ENCODE measurements around the gene FAM180A. TPM values are rescaled to one million over a fixed set of nuclear protein-coding genes. Genes with fewer than 3 reads are reported as not detected.

The FAM180A gene
- total RNA-seq, 1 donor from 2014 or later, result 6.1 TPM

DNA sequence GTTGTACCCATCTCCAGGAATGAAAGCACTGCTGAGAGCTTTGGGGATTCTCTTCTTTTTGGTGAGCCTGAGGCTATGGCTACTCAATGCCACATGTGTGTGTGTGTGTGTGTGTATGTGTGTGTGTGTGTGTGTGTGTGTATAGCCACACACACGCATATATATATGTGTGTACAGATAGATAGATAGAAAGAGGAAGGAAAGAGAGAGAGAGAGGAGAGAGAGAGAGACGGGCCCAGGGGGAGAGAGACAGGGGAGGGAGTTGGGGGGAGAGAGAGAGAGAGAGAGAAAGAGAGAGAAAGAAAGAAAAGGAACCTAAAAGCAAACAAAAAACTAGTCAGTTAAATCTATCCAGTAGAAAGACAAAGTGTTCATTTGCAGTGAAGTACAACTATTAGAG is 28.9 kb downstream of the FAM180A start:
- intact Hi-C loops (cut with DNase I), result no loop called here
- ATAC-seq (no peak), DNase-seq (ENCODE audit: missing footprints) (no peak)

DNA sequence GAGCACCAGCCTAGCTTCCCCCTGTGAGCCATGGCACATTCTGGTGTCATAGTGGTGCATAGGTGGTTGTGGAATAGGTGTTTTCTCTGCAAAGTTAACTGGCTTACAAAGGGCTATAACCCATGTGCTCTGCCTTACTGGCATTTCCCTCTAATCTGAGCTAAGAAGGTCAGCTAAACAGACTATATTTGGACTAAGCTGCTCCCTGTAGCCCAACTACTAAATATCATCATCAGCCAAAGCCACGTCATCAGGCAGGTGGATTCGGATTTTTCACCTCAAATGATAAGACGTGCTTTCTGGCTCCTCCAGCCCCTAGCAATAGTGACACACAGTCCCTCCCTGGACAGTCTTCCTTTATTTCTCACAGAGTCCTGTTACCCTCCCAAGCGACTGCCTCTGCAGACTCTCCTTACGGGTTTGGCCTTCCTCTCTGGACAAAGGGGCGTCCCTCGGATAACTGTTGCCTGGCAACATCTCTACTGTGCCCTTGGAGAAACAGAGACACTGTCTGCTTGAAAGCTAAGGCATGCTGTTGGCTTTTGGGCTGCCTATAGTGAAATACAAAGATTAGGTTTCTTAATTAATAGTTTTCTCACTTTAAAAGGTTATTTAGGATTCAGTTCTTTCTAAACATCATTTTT is 29.7 kb downstream of the FAM180A start:
- no peak for DNase-seq (ENCODE audit: missing footprints)
- intact Hi-C loops (cut with DNase I), result no loop called here
- ATAC-seq, result no peak

DNA sequence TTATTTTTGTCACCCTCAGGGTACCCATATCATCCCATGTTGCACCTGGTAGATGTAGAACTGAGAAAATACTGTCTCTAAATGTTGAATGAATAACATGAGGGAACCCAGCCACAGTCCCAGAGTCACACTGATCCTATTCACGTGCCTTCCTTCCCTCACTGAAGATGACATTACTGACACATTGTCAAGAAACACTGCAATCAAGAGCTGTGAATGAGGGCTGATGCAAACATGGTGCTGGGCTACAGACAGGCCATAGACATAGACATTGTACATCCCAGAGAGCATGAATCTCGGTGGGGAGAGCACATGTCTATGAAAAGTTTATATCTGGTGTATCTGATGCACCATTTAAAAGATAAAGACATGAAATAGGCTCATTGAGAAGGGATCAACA is 30.4 kb downstream of the FAM180A start:
- ATAC-seq, result no peak
- no peak for DNase-seq (ENCODE audit: missing footprints)
- intact Hi-C loops (cut with DNase I), result no loop called here

DNA sequence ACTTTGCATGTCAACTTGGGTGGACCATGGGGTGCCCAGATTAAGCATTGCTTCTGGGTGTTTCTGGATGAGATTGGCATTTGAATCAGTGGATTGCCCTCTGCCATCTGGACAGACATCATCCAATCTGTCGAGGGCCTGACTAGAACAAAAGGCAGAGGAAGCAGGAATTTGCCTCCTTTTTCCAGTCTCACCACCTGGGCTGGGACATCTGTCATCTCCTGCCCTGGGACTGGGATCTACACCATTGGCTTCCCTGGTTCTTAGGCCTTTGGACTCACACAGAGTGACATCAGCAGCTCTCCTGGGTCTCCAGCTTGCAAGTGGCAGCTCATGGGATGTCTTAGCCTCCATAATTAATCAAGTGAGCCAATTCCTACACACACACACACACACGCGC is 30.9 kb downstream of the FAM180A start:
- no peak for ATAC-seq
- intact Hi-C loops (cut with DNase I), result no loop called here
- DNase-seq (ENCODE audit: missing footprints), result no peak

DNA sequence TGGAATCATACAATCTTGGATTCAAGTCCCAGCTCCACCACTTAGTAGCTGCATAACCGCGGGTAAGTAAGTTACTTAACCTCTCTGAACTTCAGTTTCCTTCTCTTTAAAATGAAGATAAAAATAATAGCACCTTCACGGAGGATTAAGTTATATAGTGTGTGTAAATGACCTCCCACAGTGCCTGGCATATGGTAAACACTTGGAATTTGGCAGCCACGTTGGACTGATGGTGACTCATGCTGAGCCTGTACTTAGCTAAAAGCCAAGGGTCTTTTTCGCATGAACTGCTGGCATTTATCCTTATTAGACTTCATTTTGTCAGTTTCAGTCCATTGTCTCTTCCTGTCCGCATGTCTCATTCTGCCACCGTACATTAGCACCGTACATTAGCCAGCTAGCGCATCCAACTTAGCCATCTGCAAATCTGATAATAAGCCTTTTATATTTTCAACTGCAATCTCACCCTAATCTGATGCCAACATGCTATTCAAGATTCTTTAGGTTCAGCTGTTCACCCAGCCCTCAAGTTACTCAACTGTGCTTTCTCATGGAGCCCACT is 31.9 kb downstream of the FAM180A start:
- no peak for DNase-seq (ENCODE audit: missing footprints)
- no peak for ATAC-seq
- intact Hi-C loops (cut with DNase I), result no loop called here

DNA sequence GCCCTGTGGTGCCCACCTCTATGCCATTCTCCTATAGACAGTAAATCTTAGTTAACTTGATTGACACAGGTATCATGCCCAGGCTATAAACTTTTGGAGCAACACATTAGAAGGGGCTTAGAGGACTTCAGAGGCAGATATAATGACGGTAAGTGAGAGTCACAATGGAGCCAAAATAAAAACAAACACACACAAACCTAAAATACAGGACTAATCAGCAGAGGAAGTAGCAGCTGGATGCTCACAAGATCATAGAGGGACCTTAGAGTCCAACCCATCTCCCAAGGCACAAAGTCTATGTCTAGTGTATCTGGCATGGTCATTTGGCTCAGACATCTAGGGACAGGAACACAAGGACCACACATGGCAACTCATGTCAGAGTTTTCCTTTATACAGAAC is 32.9 kb downstream of the FAM180A start:
- intact Hi-C loops (cut with DNase I), result no loop called here
- DNase-seq (ENCODE audit: missing footprints) (no peak), ATAC-seq (no peak)

DNA sequence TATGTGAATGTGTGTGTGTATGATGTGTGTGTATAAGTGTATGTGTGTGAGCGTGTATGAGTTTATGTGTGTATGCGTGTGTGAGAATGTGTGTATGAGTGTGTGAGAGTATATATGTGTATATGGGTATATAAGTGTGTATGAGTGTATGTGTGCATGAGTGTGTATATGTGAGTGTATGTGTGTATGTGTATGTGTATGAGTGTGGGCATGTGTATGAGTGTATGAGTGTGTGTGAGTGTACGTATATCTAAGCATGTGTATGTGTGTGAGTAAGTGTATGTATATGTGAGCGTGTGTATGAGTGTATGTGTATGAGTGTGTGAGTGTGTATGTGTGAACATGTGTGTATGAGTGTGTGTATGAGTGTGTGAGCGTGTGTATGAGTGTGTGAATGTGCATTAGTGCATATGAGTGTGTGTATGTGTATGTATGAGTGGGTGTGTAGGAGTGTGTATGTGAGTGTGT is 33.5 kb downstream of the FAM180A start:
- intact Hi-C loops (cut with DNase I), result no loop called here
- ATAC-seq (no peak), DNase-seq (ENCODE audit: missing footprints) (no peak)

DNA sequence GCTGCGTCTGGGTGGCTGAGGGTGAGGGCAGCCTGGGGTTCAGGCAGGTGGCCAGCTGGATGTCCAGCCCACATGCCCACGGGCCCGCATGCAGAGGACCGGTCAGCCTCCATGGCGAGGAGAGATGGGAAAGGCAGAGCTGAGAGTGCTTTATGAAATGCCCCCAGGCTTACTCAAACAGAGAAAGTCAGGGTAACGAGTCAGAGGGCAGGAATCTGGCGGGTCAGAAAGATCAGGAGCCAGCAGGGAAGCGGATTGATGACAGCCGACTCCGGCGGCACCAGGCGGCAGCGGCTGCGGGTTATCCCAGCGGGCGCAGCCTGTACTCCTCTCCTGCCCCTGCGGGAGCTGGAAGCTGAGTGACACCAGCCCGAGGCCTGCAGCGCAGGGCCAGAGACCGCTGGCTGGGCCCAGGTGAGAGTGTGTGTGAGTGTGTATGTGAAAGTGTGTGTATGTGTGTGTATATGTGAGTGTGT is 34.0 kb downstream of the FAM180A start:
- intact Hi-C loops (cut with DNase I), result loop anchor here (5.0 kb wide), 1 partner anchor 42 kb away; no protein-coding TSS in a partner anchor
- ATAC-seq (no peak), DNase-seq (ENCODE audit: missing footprints) (no peak)

DNA sequence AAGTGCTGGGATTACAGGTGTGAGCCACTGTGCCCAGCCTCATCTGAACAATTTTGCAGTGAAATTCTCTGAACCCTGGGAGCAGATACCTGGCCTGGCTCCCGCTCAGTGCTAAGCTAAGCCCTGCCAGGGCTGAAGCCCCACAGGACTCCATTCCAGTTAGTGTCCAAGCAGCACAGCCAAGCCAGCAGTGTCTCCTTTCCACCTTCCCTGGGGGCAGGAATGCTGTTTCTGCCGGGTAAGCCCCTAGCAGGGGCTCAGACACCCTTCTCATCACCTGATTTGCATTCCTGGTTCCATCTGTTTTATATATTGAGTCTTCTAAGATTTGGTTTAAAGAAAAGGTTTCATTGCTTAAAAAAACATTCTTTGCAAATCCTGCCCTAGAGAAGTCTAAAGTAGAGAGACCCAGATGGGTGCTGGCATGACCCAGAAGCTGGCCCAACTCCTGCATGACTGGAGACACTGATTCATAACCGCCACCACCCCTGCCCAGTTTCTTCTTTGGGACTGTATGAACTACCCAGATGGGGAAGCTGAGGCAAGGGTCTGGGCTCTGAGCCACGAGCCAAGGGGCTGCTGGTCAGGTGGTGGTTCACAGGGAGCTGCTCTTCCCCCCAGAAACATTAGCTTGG is 34.7 kb downstream of the FAM180A start:
- ATAC-seq, result no peak
- no peak for DNase-seq (ENCODE audit: missing footprints)
- intact Hi-C loops (cut with DNase I), result loop anchor here (5.0 kb wide), 1 partner anchor 42 kb away; no protein-coding TSS in a partner anchor

DNA sequence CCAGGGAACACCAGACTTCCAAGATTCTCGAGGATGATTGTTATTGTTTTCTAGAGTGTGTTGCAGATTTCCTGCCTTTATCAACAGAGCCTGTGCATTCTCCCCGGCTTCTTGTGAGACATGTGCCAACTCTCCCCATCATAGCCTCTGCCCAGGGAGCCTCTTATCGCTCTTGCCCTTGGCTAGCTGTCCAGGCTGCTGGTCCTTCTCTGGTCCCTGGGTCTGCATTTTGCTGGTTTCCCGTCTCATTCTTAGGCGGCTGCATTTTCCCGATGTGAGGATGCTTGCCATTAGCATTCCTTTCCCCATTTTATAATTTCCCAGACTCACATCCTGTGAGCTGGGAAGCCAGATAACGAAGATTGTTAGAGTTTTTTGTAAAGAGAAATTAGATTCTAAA is 35.8 kb downstream of the FAM180A start:
- intact Hi-C loops (cut with DNase I), result loop anchor here (5.0 kb wide), 1 partner anchor 40 kb away; no protein-coding TSS in a partner anchor
- ATAC-seq (no peak), DNase-seq (ENCODE audit: missing footprints) (no peak)

DNA sequence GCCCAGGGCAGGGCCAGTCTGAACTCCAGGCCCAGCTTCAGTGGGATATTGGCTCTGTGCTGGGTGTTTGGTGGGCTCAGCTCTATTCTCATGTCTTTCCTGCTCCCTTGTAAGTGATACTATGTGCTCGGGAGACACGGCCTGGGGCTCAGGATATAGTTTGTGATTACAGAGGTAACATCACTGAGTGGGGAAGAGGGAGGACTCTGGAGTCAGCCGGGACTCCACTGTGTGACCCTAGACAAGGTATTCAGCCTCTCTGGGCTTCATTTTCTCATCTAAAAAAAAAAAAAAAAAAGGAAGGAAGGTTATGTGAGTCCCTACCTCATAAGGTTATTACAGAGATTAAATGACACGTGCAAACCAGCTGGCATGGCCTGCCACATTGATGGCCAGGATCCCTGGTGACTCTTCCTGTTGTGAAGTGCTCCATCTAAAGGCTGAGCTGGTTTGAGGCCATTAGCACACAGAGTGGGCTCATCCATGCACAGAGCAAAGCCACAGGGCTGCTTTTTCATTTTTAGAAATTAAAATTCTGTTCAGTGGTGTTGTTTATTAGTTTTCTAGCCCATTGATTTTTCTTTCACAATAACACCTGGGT is 36.3 kb downstream of the FAM180A start:
- intact Hi-C loops (cut with DNase I), result loop anchor here (5.0 kb wide), 1 partner anchor 40 kb away; no protein-coding TSS in a partner anchor
- no peak for ATAC-seq
- DNase-seq (ENCODE audit: missing footprints), result no peak

DNA sequence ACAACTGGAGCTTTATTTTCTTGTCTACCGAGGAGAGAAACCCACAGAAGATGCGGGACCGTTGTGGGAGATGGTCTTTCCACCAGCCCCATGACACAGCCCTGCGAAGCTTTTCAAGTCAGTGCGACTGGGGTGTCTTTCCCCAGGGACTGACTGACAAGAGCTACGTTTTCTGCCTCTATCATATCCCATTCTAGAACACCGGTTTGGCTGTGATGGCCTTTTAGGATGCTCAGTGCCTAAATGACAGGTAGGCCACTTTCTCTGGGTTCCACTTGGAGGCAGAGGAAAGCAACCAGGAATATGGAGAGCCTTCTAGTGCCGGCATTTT is 37.5 kb downstream of the FAM180A start:
- ATAC-seq, result no peak
- DNase-seq (ENCODE audit: missing footprints), result peak; percentile 27
- intact Hi-C loops (cut with DNase I), result loop anchor here (5.0 kb wide), 1 partner anchor 39 kb away; no protein-coding TSS in a partner anchor

DNA sequence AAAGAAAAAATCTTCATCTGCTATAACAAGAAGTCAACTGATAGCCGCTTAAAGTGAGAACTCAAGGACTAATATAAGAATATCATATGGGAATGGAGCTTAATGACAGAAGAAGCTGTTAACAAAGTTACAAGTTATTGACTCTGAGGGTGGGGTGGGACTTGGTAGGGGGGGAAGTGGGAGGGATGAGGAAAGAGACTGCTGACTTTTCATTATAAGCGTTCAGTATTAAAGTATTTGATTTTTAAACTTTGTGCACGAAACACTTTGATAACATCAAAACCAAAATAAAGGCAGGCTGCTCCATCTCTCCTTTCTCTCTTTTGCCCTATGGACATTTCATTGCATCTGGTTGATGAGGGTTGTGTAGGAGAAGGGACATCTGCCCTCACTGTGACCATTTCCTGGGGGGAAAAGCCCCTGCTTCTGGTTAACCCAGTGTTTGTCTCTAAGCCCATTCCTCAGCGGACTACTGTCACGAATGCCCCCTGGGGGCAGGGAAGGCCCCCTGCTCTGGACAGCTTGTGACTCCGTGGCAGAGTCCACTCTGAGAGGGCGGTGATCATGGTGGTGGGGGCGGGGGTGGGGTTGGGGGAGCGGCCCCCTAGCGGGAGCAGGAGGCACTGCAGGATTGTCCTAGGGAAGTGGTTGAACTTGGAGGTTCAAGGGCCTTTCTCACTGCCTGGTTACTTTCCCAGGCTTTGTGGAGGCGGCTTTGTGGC is 38.0 kb downstream of the FAM180A start:
- ATAC-seq, result no peak
- intact Hi-C loops (cut with DNase I), result loop anchor here (5.0 kb wide), 1 partner anchor 38 kb away; no protein-coding TSS in a partner anchor
- DNase-seq (ENCODE audit: missing footprints), result no peak

DNA sequence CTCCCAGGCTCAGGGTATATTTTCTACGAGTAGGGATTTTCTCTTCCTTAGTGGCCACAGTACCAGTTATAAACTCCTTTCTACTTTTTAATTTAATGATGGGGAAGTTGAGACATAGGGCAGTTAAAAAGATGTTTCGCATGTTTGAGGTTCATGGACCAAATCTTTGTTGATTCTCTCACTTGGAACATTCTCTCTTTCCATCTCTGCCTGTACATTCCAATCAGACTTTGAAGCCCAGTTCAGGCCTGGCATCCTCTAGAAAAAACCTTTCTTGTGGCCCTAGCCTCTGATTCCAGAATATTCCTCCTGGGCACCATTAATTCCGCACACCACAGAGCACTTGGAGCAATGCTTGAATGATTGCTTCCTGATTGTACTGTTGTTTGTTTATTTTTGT is 39.1 kb downstream of the FAM180A start:
- intact Hi-C loops (cut with DNase I), result no loop called here

DNA sequence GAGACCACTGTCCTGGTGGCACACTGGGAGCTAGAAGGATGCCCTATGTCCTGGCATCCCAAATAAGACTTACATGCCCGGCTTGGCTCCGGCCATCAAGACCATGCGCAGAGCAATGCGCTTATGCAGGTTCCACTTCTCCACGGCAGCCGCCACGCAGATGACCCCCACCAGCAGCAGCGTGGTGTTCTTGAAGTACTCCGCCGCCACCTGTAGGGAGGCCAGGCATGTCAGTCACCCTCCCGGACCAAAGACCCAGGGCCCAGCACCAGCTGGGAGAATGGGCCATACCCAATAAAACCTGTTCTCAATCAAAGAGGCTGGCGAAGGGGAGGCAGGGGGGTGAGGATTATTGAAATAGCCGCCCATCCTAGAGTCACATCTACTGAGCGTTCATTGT is 40.6 kb downstream of the FAM180A start:
- peak; percentile 37 for DNase-seq (ENCODE audit: missing footprints)
- no peak for ATAC-seq
- intact Hi-C loops (cut with DNase I), result no loop called here

More for the DNA sequence above, 39.1 kb downstream of the FAM180A start:
- ATAC-seq (no peak), DNase-seq (ENCODE audit: missing footprints) (no peak)

DNA sequence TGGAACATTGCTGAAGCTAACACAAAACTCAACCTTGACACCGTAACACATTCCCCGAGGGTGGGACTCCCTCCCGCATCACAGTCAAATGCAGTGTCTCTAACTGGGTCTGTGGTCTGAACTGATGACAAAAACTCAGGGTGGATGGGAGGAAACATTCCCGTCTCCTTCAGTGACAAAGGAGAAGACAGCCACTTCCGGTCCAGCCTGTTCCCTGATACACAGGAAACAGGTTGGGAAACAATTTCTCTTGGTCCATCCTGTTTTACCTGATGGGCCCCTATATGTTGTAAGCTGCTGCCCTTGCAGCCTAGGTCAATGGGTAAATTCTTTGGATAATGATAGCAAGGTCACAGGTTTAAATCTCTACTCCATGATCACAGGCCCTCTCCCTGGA is 41.0 kb downstream of the FAM180A start:
- no peak for ATAC-seq

DNA sequence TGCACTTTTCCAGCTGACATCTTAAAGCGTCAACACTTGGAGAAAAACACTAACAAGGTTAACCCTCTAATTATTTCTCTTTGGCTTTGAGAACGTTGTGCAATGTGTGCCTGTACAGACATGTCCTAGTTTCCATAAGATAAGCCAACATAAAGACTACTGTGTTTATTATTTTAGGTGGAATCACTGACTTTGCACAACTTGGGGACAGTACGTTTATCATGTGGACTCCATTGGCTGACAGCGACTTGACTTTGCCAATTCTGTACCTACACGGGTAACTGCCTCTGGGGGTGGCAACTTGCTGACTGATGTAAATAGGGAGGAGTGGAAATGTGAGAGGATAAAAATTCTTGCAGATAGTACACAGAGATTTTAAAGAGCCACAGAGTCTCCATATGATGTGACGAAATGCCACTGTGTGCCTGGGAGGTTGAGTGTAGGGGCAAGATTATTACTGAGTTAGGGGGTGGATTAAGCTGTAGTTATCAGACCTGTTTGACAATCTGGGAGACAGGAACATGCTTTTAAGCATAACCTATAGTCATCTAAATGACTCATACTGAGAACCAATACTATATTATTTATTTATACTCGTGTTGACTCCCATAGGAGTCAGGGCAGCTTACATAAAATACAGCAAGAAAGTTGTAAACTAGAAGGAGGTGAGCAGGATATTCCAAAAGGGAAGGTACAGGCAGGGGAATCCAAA is 41.6 kb downstream of the FAM180A start:
- intact Hi-C loops (cut with DNase I), result no loop called here
- no peak for ATAC-seq
- DNase-seq (ENCODE audit: missing footprints), result no peak

More for the DNA sequence above, 41.0 kb downstream of the FAM180A start:
- intact Hi-C loops (cut with DNase I), result no loop called here
- no peak for DNase-seq (ENCODE audit: missing footprints)

DNA sequence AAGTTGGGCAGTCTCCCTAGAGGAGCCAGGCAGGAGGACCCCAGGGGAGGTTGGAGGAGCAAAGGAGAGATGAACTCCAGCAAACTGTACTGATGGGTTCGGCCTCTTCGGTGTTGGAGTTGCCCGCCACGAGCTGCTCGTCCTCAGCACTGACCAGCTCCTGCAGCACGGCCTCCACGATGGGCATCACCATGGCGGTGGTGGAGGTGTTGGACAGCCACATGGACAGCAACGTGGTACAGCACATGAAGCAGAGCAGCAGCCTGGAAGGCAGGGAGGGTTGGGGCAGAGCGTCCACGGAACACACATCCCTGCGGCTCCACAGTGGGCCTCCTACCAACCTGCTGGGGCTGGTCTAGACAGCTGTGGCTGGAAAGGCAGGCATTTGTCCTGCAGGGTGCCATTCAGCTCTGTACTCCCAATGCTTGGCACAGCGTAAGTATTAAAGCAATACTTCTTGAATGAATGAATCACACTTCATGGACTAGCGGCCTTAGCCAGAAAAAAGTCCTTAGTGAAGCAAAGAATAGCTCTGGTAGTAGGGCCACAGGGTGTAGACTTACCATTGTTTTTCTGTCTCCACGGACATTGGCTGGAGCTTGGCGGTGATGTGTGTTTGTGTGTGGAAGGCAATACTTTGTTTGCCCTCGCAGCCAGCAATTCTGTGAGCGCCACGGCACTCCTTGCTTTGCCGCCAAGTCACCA is 42.4 kb downstream of the FAM180A start:
- intact Hi-C loops (cut with DNase I), result no loop called here
- DNase-seq (ENCODE audit: missing footprints), result peak; percentile 49
- no peak for ATAC-seq
